ENCODE results near the gene PHACTR1.

DNA sequence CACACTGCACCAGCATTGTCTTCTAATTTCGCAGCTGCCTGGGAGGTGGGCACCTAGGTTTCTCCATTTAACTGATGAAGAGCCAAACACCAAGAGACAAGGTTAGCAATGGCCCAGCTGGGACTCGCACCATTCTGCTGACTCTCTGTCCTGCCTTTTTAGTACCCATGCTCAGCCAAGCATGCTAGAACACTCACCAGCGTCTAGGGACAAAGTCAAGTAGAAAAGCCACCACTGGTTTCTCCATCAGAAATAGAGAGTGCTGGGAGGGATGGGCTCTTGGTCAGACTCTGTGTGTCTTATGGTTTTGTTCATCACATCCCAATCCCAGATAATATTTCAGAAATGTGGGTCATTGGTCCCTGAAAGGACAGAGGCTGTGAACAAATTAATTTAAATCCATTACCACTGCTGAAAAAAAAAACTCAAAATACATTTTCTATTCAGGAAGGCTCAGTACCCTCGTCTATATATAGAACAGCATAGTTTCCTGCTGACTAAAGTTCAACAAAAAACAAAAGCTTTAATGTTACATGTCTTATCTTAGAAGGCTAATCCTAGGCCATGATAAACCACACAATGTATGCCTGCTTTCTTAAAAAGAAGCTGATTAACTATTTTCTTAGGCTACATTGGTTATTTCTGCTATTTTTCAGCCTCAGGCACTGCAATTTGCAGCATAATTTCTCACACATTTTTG is 500.8 kb downstream of the PHACTR1 start:
- TF ChIP-seq CSRNP3 (CRISPR knock-in tag; IDR thresholded peaks at IDR 0.05): no peak
- TF ChIP-seq ARNTL (CRISPR knock-in tag; IDR thresholded peaks at IDR 0.05; ENCODE audit: borderline replicate concordance, low read depth): no peak
- TF ChIP-seq TOX (CRISPR knock-in tag; IDR thresholded peaks at IDR 0.05; ENCODE audit: borderline replicate concordance): no peak

Data from SK-N-SH treated with all-trans-retinoic acid at 6 μM for 48 hours (cell line).